Stimulated activated CD4-positive, alpha-beta T cell treated with anti-CD3 and anti-CD28 coated beads, Interleukin-4, amount 100 ng/mL, for 24 hours (primary cell): ENCODE measurements around the gene MYO15A.

Source experiments
- DNase-seq: peaks from one replicate; pipeline ENCODE4 v3.0.0-alpha.2; 2020

The MYO15A gene

GRCh38 chr17:18108401-18109312 is at the start of gene MYO15A:
MYO15A (plus strand) TSS chr17:18108756; CDS start chr17:18118801, 10,045 bp downstream.
- DNase-seq = no peak

GRCh38 chr17:18059283-18059682 is 49.3 kb upstream of the MYO15A start:
- no peak for DNase-seq

- no peak for DNase-seq
Measured at GRCh38 chr17:18064053-18064452, 44.5 kb upstream of the MYO15A start.

- no peak for DNase-seq
Measured at GRCh38 chr17:18065546-18065945, 43.0 kb upstream of the MYO15A start.

- no peak for DNase-seq
Measured at GRCh38 chr17:18066866-18067265, 41.7 kb upstream of the MYO15A start.

GRCh38 chr17:18069101-18069500 is 39.5 kb upstream of the MYO15A start:
- DNase-seq = no peak

- no peak for DNase-seq
Measured at GRCh38 chr17:18070861-18071340, 37.7 kb upstream of the MYO15A start.

- no peak for DNase-seq
Measured at GRCh38 chr17:18071751-18072150, 36.8 kb upstream of the MYO15A start.

- DNase-seq = no peak
Measured at GRCh38 chr17:18074566-18075272, 33.8 kb upstream of the MYO15A start.

GRCh38 chr17:18076936-18077335 is 31.6 kb upstream of the MYO15A start:
- no peak for DNase-seq

- DNase-seq = no peak
Measured at GRCh38 chr17:18079543-18079942, 29.0 kb upstream of the MYO15A start.

- no peak for DNase-seq
Measured at GRCh38 chr17:18084256-18084655, 24.3 kb upstream of the MYO15A start.

GRCh38 chr17:18087610-18088491 is 20.7 kb upstream of the MYO15A start, which contains the start of gene DRG2:
DRG2 (plus strand) TSS chr17:18087948; CDS start chr17:18088024, 76 bp downstream.
- DNase-seq = peak; percentile 90

- DNase-seq = no peak
Measured at GRCh38 chr17:18089613-18090012, 18.9 kb upstream of the MYO15A start.

GRCh38 chr17:18093616-18094408 is 14.7 kb upstream of the MYO15A start:
- DNase-seq = no peak

GRCh38 chr17:18094409-18094807 is 14.1 kb upstream of the MYO15A start:
- DNase-seq = no peak

- no peak for DNase-seq
Measured at GRCh38 chr17:18099516-18099915, 9.0 kb upstream of the MYO15A start.

- no peak for DNase-seq
Measured at GRCh38 chr17:18100616-18101015, 7.9 kb upstream of the MYO15A start.

- DNase-seq = no peak
Measured at GRCh38 chr17:18101828-18102227, 6.7 kb upstream of the MYO15A start.

GRCh38 chr17:18102640-18103039 is 5.9 kb upstream of the MYO15A start:
- no peak for DNase-seq

- DNase-seq = no peak
Measured at GRCh38 chr17:18105027-18105426, 3.5 kb upstream of the MYO15A start.

- DNase-seq = no peak
Measured at GRCh38 chr17:18105595-18105994, 3.0 kb upstream of the MYO15A start.
